Chondrocyte (in vitro differentiated cells): ENCODE data around the gene HIVEP1. TPM values are rescaled to one million over a fixed set of nuclear protein-coding genes. Genes with fewer than 3 reads are reported as not detected.

Experiments
- DNase-seq: peaks from one replicate; pipeline ENCODE4 v3.0.0; 2021; ENCODE audit warnings: mixed read lengths, low spot score
- H3K27ac Mint-ChIP-seq: one replicate; pipeline ENCODE4 v1.8.0; 2021; ENCODE audit warnings: mild to moderate bottlenecking, moderate library complexity, mixed read lengths; ENCODE audit not compliant: unreplicated experiment
- H3K27me3 Mint-ChIP-seq: 2 replicates; pipeline ENCODE4 v1.8.0; 2021; ENCODE audit warnings: low read depth, mixed read lengths
- H3K36me3 Mint-ChIP-seq: 2 replicates; pipeline ENCODE4 v1.8.0; 2021; ENCODE audit warnings: low read depth, mixed read lengths
- H3K4me1 Mint-ChIP-seq: 2 replicates; pipeline ENCODE4 v1.8.0; 2021; ENCODE audit warnings: low read depth, mild to moderate bottlenecking, mixed read lengths
- H3K4me3 Mint-ChIP-seq: one replicate; pipeline ENCODE4 v1.8.0; 2021; ENCODE audit warnings: mild to moderate bottlenecking, moderate library complexity, mixed read lengths; ENCODE audit not compliant: unreplicated experiment
- H3K9me3 Mint-ChIP-seq: 2 replicates; pipeline ENCODE4 v1.8.0; 2021; ENCODE audit warnings: low read depth, mixed read lengths
- total RNA-seq: library from RNA; stranded (reverse); gene quantifications from 3 replicates; pipeline ENCODE4 v1.2.1, GENCODE V29; 2021
- TF ChIP-seq, protein P1 (sequence below): fragments of 200-600 bp; sonication (generic); IDR thresholded peaks from 2 replicates; pipeline ENCODE4 v1.5.0; 2021; ENCODE audit warnings: antibody characterized with exemption, mild to moderate bottlenecking, moderate library complexity

Gene HIVEP1
- total RNA-seq, 1 donor from 2014 or later: 49.7 TPM

DNA sequence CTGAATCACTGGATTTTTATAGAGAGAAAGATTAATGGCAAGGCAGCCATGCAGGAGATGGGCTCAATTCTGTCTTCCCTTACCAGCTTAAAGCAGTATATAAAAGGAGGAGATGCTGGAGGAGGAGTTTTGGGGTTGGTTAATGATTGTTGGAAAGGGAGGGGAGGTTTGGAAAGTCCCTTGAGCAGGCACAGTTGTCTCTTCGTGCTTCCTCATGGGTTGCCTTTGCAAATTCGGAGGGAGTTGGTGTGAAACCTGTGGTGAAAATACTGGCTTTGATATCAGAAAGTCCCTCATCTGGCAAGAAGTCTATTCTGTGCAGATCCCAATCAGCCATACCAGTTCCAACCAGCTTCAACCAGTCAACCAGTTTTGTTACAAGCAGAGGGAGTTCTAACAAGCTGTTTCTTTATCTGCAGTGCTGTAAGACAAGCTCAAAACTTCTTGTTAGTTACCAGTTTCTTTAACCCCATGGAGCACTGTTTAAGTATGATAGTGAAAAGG lies 107.0 kb downstream of the HIVEP1 start:
- H3K27me3 Mint-ChIP-seq: no peaks in the 10 kb centered on the region
- H3K9me3 Mint-ChIP-seq: peaks cover 7% of the 10 kb centered on the region
- H3K4me3 Mint-ChIP-seq: no peak overlapping the region
- TF ChIP-seq, protein P1, sequence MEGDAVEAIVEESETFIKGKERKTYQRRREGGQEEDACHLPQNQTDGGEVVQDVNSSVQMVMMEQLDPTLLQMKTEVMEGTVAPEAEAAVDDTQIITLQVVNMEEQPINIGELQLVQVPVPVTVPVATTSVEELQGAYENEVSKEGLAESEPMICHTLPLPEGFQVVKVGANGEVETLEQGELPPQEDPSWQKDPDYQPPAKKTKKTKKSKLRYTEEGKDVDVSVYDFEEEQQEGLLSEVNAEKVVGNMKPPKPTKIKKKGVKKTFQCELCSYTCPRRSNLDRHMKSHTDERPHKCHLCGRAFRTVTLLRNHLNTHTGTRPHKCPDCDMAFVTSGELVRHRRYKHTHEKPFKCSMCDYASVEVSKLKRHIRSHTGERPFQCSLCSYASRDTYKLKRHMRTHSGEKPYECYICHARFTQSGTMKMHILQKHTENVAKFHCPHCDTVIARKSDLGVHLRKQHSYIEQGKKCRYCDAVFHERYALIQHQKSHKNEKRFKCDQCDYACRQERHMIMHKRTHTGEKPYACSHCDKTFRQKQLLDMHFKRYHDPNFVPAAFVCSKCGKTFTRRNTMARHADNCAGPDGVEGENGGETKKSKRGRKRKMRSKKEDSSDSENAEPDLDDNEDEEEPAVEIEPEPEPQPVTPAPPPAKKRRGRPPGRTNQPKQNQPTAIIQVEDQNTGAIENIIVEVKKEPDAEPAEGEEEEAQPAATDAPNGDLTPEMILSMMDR: no peak
- H3K36me3 Mint-ChIP-seq: peaks cover 40% of the 10 kb centered on the region
- no peak for DNase-seq
- H3K27ac Mint-ChIP-seq: peak overlapping the region; percentile 29
- peaks cover 11% of the 10 kb centered on the region for H3K4me1 Mint-ChIP-seq

DNA sequence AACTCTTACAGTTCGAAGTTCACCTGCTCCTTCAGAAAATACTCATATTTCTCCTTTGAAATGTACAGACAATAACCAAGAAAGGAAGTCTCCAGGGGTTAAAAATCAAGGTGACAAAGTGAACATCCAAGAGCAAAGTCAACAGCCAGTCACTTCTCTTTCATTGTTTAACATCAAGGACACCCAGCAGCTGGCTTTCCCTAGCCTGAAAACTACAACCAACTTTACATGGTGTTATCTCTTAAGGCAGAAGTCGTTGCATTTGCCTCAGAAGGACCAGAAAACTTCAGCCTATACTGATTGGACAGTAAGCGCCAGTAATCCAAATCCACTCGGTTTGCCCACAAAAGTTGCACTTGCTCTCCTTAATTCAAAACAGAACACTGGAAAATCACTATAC lies 113.3 kb downstream of the HIVEP1 start:
- Mint-ChIP-seq H3K36me3 (peaks cover 35% of the 10 kb centered on the region), H3K27me3 (no peaks in the 10 kb centered on the region), H3K9me3 (no peaks in the 10 kb centered on the region), H3K27ac (no peak overlapping the region), H3K4me1 (no peaks in the 10 kb centered on the region), H3K4me3 (no peak overlapping the region)
- DNase-seq: no peak
- TF ChIP-seq, protein P1: no peak

DNA sequence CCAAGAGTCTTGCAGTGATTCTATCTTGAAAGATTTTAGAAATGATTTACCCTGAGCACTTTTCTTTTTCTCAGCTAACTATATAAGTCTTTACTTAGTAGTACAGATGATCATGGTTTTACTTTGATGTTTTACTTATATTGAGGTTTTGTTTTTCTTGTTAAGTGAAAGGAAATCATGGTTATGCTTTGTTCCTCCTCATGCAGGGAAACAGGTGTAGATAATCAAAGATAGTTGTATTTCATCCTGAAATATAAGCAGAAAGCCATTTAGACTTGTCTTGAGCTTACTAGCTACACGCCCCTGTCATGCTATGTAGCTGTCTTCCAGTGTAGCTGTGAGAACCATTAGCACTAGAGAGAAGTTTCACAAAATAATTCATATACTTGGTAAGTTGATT lies 113.9 kb downstream of the HIVEP1 start:
- peaks cover 29% of the 10 kb centered on the region for H3K36me3 Mint-ChIP-seq

DNA sequence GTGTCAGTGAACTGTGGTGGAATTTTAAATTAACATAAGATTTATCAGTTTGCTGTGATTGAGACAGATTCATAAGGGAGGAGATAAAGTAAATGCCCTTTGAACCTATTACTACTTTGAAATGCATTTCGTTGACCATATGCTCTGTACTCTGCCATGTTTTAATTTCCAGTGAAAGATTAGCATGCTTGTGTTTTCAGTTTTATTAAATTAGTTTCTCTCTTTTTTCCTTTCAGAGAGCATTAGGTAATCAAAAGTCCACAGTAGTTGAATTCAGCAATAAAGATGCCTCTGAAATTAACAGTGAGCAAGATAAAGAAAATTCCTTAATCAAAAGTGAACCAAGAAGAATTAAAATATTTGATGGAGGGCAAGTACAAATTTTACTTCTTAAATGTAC lies 117.4 kb downstream of the HIVEP1 start:
- Mint-ChIP-seq H3K27ac (no peak overlapping the region), H3K9me3 (no peaks in the 10 kb centered on the region), H3K27me3 (no peaks in the 10 kb centered on the region), H3K4me3 (no peak overlapping the region), H3K4me1 (peaks cover 17% of the 10 kb centered on the region), H3K36me3 (peaks cover 9% of the 10 kb centered on the region)
- TF ChIP-seq, protein P1: no peak
- DNase-seq: no peak

More for the DNA sequence above, 113.9 kb downstream of the HIVEP1 start:
- no peak for DNase-seq
- no peak overlapping the region for H3K27ac Mint-ChIP-seq
- no peaks in the 10 kb centered on the region for H3K27me3 Mint-ChIP-seq
- no peaks in the 10 kb centered on the region for H3K9me3 Mint-ChIP-seq
- TF ChIP-seq, protein P1: no peak
- H3K4me1 Mint-ChIP-seq: no peaks in the 10 kb centered on the region
- H3K4me3 Mint-ChIP-seq: no peak overlapping the region

DNA sequence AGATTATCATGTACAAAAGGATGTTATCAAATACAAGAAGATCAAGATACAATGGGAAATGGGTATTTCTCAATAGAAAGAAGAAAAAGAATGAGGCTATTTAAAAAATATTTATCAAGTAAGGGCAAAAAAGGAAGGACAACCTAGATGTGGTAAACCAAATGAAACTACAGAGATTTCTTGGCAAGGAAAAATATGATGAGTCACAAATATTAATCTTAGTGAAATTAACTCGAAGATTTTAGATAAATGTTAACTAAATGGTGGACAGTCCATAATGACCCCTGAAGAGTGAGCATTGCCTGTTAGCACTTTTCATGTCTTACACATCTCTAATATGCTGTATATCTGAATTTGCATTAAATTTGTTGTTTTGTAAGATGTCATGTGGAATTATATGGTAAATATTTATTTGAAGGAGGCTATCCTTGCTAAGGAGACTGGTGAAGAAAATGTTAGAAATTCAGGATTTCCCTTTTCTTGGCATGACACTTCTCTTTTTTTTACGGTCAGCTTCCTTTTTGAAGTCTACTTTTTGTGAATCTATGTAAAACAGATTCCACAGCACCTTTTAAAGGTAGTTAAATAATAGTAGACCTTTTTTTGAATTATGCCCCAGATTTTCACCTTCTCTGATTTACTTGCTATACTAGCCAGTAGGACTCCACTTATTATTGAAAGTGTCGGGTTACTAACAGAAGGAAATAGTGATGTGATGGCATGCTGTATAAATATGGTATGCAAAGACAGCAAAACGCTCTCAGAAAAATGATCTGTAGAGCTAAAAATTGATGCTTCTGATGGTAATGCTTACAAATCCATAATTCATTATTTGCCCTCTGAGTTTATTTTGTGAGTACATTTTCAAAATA lies 120.5 kb downstream of the HIVEP1 start:
- Mint-ChIP-seq H3K4me3 (no peak overlapping the region), H3K9me3 (no peaks in the 10 kb centered on the region), H3K36me3 (peaks cover 9% of the 10 kb centered on the region), H3K27me3 (no peaks in the 10 kb centered on the region), H3K27ac (peak overlapping the region; percentile 51), H3K4me1 (peaks cover 31% of the 10 kb centered on the region)
- no peak for DNase-seq
- TF ChIP-seq, protein P1: peak; percentile 8
